Dendritic cell treated with granulocyte-macrophage colony-stimulating factor and Interleukin-4, amounts not matched to agents 40 ng/mL and 50 ng/mL, for 4 days (primary cell): ENCODE measurements around the gene PNMA5.
"Not testable (repeated sequence)": the region's sequence is repeated elsewhere in the genome, so short reads cannot be mapped to it uniquely, and the experiment has no call there.

Source experiments
- H3K27ac Mint-ChIP-seq: one replicate; pipeline ENCODE4 v1.8.0; 2022; ENCODE audit warnings: mild to moderate bottlenecking, mixed read lengths
- H3K27me3 Mint-ChIP-seq: one replicate; pipeline ENCODE4 v1.8.0; 2022; ENCODE audit warnings: mild to moderate bottlenecking, mixed read lengths
- H3K36me3 Mint-ChIP-seq: one replicate; pipeline ENCODE4 v1.8.0; 2022; ENCODE audit warnings: low read depth, mixed read lengths
- H3K4me1 Mint-ChIP-seq: one replicate; pipeline ENCODE4 v1.8.0; 2022; ENCODE audit warnings: low read depth, mixed read lengths
- H3K4me3 Mint-ChIP-seq: one replicate; pipeline ENCODE4 v1.8.0; 2022; ENCODE audit warnings: mild to moderate bottlenecking, moderate library complexity, mixed read lengths
- H3K9me3 Mint-ChIP-seq: one replicate; pipeline ENCODE4 v1.8.0; 2022; ENCODE audit warnings: mixed read lengths
- intact Hi-C: fragments of 100-400 bp; cut with micrococcal nuclease; formaldehyde crosslinking; loops from one replicate; pipeline ENCODE4 v1.15.0; 2022

Gene PNMA5

GRCh38 chrX:152993933-152994332, at the start of gene PNMA5:
TSS of gene PNMA5 (minus strand) at chrX:152994116. CDS start at chrX:152991598, 2,518 bp downstream.
- Mint-ChIP-seq H3K27me3 (no peaks in the 10 kb centered on the region), H3K4me3 (no peak within 1 kb of the TSS), H3K27ac (no peak within 1 kb of the TSS), H3K36me3 (no peaks in the 10 kb centered on the region), H3K9me3 (no peaks in the 10 kb centered on the region), H3K4me1 (peaks cover 38% of the 10 kb centered on the region)
- intact Hi-C loops = no loop called here

GRCh38 chrX:153032397-153033118, 38.6 kb upstream of the PNMA5 start:
- Mint-ChIP-seq H3K36me3 (no peaks in the 10 kb centered on the region), H3K27ac (peak overlapping the region; percentile 91), H3K4me3 (peak overlapping the region; percentile 76), H3K4me1 (no peaks in the 10 kb centered on the region), H3K9me3 (no peaks in the 10 kb centered on the region), H3K27me3 (peaks cover 7% of the 10 kb centered on the region)
- intact Hi-C loops = loop anchor here (5.0 to 10.0 kb wide), 2 partner anchors 90 to 472 kb away; no protein-coding TSS in a partner anchor

DNA sequence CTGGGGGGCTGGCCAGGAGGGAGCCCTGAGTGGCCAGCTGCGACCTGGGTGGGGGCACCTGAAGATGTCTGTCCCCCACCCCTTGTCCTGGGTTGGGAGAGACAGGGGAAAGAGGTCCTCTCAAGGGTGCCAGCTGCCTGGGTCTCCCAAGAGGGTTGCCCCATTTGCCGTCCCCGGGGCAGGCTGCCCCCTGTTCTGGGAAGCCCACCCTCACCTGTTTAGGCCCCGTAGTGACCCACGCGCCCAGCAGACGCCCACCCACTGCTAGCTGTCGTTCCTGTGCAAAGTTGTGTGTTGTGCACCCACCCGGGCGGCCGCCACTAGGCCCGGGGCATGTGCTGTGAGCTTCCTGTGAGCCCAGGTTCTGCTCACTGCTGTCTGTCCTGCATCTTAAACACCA, 36.9 kb upstream of the PNMA5 start:
- Mint-ChIP-seq H3K27me3 (peaks cover 7% of the 10 kb centered on the region), H3K9me3 (no peaks in the 10 kb centered on the region), H3K4me1 (no peaks in the 10 kb centered on the region), H3K27ac (peak overlapping the region; percentile 91), H3K4me3 (no peak overlapping the region), H3K36me3 (no peaks in the 10 kb centered on the region)
- intact Hi-C loops = loop anchor here (5.0 to 10.0 kb wide), 2 partner anchors 88 to 474 kb away; no protein-coding TSS in a partner anchor

DNA sequence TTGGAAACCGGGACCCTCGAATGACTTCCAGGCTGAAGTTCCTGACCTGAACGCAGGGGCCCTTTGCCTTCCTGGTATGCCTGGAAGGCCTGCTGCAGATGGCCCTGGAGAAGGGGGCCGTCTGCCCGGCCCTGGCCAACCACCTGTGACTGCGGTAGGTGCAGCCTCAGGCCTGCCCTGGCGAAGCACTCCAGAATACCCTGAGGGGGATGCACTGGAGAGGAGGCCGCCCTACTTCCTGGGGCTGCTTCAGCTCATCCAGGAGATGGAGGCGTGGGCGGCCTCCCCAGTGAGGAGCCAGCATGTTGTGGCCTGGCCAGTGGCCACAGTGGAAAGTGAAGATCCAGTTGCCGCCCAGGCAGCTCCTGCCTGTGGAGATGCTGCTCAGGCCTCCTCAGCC, 36.0 kb upstream of the PNMA5 start:
- Mint-ChIP-seq H3K4me1 (no peaks in the 10 kb centered on the region), H3K9me3 (no peaks in the 10 kb centered on the region), H3K27ac (no peak overlapping the region), H3K36me3 (no peaks in the 10 kb centered on the region), H3K27me3 (peaks cover 7% of the 10 kb centered on the region), H3K4me3 (no peak overlapping the region)
- intact Hi-C loops = loop anchor here (5.0 to 10.0 kb wide), 2 partner anchors 88 to 475 kb away; no protein-coding TSS in a partner anchor

- Mint-ChIP-seq H3K36me3 (no peaks in the 10 kb centered on the region), H3K27ac (no peak overlapping the region), H3K4me1 (no peaks in the 10 kb centered on the region), H3K9me3 (no peaks in the 10 kb centered on the region), H3K27me3 (peaks cover 7% of the 10 kb centered on the region), H3K4me3 (no peak overlapping the region)
- intact Hi-C loops = no loop called here
These were observed 35.2 kb upstream of the PNMA5 start for GRCh38 chrX:153029162-153029561.

- H3K4me1 Mint-ChIP-seq, H3K27ac Mint-ChIP-seq, intact Hi-C loops, H3K36me3 Mint-ChIP-seq, H3K9me3 Mint-ChIP-seq, H3K27me3 Mint-ChIP-seq, H3K4me3 Mint-ChIP-seq: not testable (repeated sequence)
These were observed 34.6 kb upstream of the PNMA5 start for GRCh38 chrX:153028487-153028886.

DNA sequence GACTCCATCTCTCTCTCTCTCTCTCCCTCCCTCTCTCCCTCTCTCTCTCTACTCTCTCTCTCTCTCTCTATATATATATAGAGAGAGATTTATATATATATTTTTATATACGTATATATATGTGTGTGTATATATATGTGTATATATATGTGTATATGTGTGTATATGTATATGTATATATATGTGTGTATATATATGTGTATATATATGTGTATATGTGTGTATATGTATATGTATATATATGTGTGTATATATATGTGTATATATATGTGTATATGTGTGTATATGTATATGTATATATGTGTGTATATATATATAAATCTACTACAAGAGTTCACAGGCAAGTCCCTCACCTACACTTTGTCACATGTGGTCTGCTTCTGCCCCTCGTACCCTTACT, 32.6 kb upstream of the PNMA5 start:
- H3K4me1 Mint-ChIP-seq, H3K9me3 Mint-ChIP-seq, H3K27ac Mint-ChIP-seq, H3K36me3 Mint-ChIP-seq, intact Hi-C loops, H3K4me3 Mint-ChIP-seq, H3K27me3 Mint-ChIP-seq: not testable (repeated sequence)

- Mint-ChIP-seq H3K27me3 (peaks cover 12% of the 10 kb centered on the region), H3K36me3 (no peaks in the 10 kb centered on the region), H3K4me1 (no peaks in the 10 kb centered on the region), H3K27ac (no peak overlapping the region), H3K4me3 (no peak overlapping the region), H3K9me3 (no peaks in the 10 kb centered on the region)
- intact Hi-C loops = no loop called here
These were observed 25.2 kb upstream of the PNMA5 start for GRCh38 chrX:153019166-153019565.

GRCh38 chrX:153017174-153017573, 23.3 kb upstream of the PNMA5 start:
- H3K4me1 Mint-ChIP-seq, H3K4me3 Mint-ChIP-seq, H3K36me3 Mint-ChIP-seq, H3K9me3 Mint-ChIP-seq, H3K27ac Mint-ChIP-seq, intact Hi-C loops: not testable (repeated sequence)
- peaks cover 12% of the 10 kb centered on the region for H3K27me3 Mint-ChIP-seq

- no peak overlapping the region for H3K27ac Mint-ChIP-seq
- H3K36me3 Mint-ChIP-seq = no peaks in the 10 kb centered on the region
- H3K27me3 Mint-ChIP-seq = peaks cover 10% of the 10 kb centered on the region
- no peaks in the 10 kb centered on the region for H3K9me3 Mint-ChIP-seq
- intact Hi-C loops = no loop called here
- peaks cover 5% of the 10 kb centered on the region for H3K4me1 Mint-ChIP-seq
- H3K4me3 Mint-ChIP-seq = no peak overlapping the region
These were observed 10.9 kb upstream of the PNMA5 start for GRCh38 chrX:153004780-153005179.

DNA sequence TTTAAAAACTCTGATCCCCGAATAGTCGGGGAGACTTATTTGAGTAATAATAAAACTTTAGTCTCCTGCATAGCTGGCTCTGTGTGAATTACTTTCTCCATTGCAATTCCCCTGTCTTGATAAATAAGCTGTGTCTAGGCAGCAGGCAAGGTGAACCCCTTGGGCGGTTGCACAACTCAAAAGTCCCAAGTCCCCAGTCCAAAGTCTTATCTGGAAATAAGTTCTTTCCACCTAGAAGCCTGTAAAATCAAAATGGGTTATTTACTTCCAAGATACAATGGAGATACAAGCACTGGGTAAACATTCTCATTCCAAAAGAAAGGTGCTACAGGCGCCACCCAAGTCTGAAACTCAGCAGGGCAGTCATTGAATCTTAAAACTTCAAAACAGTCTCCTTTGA, 10.1 kb upstream of the PNMA5 start:
- H3K27me3 Mint-ChIP-seq = peaks cover 10% of the 10 kb centered on the region
- H3K27ac Mint-ChIP-seq = no peak overlapping the region
- intact Hi-C loops = no loop called here

DNA sequence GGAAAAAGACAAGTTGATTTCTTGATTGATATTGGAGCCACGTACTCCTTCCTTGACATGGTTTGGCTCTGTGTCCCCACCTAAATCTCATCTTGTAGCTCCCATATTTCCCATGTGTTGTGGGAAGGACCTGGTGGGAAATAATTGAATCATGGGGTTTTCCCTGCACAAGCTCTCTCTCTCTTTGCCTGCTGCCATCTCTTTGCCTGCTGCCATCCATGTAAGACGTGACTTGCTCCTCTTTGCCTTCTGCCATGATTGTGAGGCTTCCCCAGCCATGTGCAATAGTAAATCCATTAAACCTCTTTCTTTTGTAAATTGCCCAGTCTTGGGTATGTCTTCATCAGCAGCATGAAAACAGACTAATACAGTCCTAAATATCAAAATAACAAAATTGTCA, 8.3 kb upstream of the PNMA5 start:
- H3K9me3 Mint-ChIP-seq, H3K36me3 Mint-ChIP-seq, H3K4me1 Mint-ChIP-seq, H3K27ac Mint-ChIP-seq, H3K4me3 Mint-ChIP-seq, intact Hi-C loops, H3K27me3 Mint-ChIP-seq: not testable (repeated sequence)

More for the DNA sequence above, 10.1 kb upstream of the PNMA5 start:
- no peak overlapping the region for H3K4me3 Mint-ChIP-seq
- no peaks in the 10 kb centered on the region for H3K36me3 Mint-ChIP-seq
- H3K9me3 Mint-ChIP-seq = no peaks in the 10 kb centered on the region
- peaks cover 5% of the 10 kb centered on the region for H3K4me1 Mint-ChIP-seq

GRCh38 chrX:152997337-152997736, 3.4 kb upstream of the PNMA5 start:
- H3K27me3 Mint-ChIP-seq = no peaks in the 10 kb centered on the region
- no peak overlapping the region for H3K27ac Mint-ChIP-seq
- H3K9me3 Mint-ChIP-seq = no peaks in the 10 kb centered on the region
- no peaks in the 10 kb centered on the region for H3K36me3 Mint-ChIP-seq
- H3K4me3 Mint-ChIP-seq = no peak overlapping the region
- peaks cover 4% of the 10 kb centered on the region for H3K4me1 Mint-ChIP-seq
- intact Hi-C loops = no loop called here

DNA sequence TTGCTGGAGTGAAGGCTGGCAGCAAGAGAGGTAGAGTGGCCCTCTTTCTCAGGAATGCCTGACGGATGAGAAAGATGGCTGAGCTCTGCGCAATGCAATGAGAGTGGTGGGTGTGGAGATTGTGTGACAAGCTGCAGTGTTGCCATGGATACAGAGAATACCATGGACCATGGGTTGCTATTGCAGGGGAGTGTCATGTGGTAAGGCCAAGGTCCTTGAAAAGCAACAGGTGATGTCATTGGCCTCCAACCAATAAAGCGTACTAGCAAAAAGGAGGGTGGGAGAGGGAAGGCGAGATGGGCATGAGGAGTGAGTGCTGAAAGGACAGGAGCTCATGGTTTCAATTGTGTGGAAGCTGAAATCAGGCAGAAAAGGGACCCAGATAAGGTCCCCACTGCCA, 1.8 kb downstream of the PNMA5 start:
- Mint-ChIP-seq H3K27me3 (no peaks in the 10 kb centered on the region), H3K36me3 (no peaks in the 10 kb centered on the region), H3K9me3 (no peaks in the 10 kb centered on the region), H3K4me1 (peaks cover 51% of the 10 kb centered on the region), H3K4me3 (peak overlapping the region; percentile 6), H3K27ac (peak overlapping the region; percentile 88)
- intact Hi-C loops = no loop called here

GRCh38 chrX:152991123-152991522, 2.8 kb downstream of the PNMA5 start:
- H3K27me3 Mint-ChIP-seq = no peaks in the 10 kb centered on the region
- H3K27ac Mint-ChIP-seq = peak overlapping the region; percentile 88
- peak overlapping the region; percentile 32 for H3K4me3 Mint-ChIP-seq
- intact Hi-C loops = no loop called here
- H3K36me3 Mint-ChIP-seq = no peaks in the 10 kb centered on the region
- no peaks in the 10 kb centered on the region for H3K9me3 Mint-ChIP-seq
- peaks cover 51% of the 10 kb centered on the region for H3K4me1 Mint-ChIP-seq
